DMS153 treated with DMSO at 0.1 percent for 48 hours (cell line): Measurements from ENCODE around the gene HOOK1.
A peak's percentile ranks its signal among the peaks of the same experiment; 100 is the strongest.
"Not testable (repeated sequence)": the region's sequence is repeated elsewhere in the genome, so short reads cannot be mapped to it uniquely, and the experiment has no call there.

Experiments
- DNase-seq: peaks from one replicate; lab custom pipeline; 2025; ENCODE audit not compliant: unreplicated experiment; lab: John Stamatoyannopoulos, UW

The HOOK1 gene

DNA sequence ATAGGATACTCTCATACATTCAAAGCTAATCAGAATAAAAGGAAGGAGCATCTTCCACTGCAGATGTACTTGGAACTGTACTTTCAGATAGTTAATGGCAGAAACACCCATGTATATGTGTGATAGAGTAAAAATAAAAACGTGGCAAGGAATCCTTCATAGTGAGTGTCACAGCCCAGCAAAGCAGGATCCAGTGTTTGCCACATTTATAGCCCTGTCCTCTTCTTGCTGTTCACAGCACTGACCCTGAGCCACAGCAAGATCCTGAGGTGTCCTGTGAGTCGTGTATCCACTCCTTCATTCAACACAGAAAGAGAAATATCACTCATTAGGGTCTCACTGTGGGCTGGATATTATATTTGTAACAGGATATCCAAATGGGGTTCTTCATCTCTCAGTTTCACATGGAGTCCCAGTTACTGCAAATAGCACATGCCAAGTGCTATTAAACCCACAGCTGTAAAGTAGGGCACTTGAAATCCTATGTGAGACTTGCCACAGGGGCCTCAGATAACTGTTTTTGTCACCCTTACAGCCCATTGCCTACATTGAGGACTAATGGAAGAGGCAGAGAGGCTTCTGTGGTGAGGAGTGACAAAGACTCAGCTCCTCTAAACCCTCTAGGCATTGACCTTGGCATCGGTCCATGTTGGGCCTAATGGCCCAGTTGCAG lies 70.5 kb downstream of the HOOK1 start:
- no peak for DNase-seq

DNA sequence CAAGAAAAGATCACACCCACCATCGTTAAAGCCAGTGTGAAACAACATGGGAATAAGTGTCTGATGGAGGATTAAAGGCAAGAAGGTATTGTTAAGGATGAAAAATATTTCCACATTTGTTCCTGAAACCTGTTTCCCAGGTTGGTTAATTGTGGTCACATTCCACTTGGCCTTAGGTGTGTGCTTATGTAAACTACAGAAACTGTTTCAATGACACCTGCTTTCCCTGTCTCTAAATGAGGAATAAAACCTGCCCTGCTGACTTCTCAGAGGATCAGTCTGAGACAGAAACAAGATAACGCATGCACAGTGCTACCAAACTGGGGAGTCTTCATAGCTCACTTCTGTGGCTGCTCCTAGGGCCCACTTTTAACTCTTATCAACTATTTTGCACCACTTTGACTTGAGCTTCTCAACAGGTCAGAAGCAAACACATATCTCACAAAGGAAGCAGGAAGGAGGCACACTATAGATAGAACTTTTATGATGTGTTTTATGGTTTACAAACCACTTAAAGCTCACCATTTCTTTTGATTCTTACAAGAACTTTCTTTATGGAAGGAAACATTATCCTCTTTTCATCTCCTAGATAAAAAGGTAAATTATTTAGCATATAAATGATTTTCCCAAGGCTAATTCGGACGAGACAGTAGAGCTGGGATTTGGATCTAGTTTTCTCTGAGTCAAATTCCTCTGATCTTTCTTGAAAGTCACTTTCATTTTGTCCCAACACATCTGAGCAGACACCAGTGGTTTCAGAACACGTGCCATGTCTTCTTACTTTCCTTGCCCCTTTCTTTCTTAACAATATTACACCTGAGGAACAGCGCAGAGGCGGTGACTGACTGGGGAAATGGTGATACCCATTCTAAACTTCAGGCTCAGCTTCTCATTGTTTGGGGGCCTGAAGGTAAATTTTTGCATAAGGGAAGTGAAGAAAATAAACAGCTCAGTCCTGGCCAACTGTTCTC lies 78.4 kb downstream of the HOOK1 start:
- DNase-seq, result peak; percentile 10

DNA sequence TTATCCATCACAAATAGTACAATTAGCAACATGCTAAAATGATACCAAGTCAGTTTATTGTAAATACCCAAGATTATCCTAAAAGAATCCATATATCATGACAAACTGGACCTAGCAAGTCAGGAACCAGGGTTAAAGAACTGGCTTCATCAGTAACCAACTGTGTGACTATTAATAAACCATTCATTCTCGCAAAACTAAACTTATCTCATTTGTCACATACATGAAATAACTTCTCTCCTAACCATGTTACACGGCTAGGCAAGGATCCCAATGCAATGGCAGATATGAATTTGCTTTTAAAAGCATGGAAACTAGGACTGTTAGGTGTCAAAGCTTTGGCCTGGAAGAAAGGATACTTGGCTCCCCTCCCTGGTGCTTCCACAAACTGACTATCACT lies 82.4 kb downstream of the HOOK1 start:
- DNase-seq, result no peak

DNA sequence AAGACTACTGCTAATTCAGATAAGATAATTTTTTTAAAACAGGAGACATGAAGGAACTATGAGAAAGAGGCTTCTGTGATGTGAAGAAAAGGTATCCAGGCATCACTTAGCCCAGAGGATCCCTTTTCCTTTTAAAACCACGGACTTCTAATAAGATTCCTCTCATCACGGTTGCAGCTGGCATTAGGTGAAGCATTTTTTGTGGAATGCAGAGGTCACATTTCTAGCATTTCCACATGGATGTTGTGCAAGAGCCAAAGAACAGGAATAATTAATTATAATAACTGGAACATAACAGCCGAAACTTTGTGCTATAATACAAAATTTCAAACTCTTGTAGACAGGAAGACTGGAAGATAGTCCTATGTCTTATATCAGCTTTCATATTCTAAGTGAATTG lies 84.2 kb downstream of the HOOK1 start:
- no peak for DNase-seq

DNA sequence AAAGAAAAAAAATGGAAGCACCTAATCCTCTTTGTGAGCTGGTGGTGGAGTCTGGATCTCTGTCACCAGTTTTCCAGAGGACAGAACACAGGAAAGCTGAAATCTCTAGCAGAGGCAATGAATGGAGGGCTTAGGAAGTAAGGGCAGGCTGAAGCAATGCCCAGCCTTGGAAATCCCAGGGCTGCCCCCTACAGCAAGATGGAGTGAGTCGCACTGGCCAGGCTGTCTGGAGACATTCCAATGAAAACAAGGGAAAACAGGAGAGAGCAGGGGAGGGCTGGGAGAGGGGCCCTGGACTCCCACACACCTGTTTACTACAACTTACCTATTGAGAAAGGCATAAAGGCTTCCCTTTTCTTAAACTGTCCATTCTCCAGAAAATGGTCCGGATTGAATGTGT lies 85.9 kb downstream of the HOOK1 start:
- DNase-seq, result no peak

DNA sequence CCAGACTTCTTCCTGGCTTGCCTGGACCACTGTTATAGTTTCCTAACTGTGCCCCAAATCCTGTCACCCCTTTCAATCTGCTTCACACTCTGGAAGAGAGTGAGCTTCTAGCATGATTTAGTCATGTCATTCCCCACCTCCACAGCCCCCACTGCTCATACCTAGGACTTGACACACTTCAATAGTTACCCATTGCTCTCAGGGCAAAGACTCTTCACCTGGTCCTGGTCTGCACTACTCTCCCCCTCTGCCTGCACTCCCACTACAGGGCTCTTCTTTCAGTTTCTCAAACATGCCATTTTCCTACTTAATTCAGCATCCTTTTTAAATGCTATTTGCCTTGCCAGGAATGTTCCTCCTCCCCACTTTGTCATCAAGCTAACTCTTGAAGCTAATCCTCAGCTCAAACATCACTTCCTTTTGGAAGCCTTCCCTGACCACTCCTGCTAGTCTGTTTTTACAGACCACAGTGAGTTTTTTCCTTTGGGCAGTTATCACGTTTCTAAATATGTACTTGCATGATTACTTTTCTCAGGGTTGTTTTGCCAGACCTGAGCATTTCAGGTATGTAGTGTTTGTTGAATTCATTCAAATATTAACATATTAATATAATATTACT lies 87.1 kb downstream of the HOOK1 start:
- no peak for DNase-seq

DNA sequence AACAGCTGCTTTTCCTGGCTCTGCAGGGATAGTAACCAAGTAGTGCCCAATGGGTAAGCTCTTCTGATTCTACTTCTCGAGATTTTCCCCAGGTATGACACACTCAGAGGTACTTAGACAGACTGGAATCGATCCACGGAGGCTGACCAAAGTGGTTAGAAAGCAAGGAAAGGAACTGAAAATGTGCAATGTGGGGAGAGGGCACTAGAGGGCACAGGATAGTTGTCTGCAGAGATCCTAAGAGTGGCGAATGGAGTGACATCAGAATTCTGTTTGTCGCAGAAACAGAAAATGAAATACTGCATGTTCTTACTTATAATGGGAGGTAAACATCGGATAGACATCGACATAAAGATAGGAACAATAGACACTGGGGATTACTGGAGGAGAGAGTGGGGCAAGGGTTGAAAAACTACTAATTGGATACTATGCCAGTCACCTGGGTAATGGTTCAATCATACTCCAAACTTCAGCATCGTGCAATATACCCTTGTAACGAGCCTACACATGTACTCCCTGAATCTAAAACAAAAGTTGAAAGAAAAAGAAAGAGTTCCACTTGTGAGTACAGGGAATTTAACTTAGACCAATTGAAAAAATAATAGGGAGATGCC lies 88.5 kb downstream of the HOOK1 start:
- DNase-seq, result peak; percentile 26

DNA sequence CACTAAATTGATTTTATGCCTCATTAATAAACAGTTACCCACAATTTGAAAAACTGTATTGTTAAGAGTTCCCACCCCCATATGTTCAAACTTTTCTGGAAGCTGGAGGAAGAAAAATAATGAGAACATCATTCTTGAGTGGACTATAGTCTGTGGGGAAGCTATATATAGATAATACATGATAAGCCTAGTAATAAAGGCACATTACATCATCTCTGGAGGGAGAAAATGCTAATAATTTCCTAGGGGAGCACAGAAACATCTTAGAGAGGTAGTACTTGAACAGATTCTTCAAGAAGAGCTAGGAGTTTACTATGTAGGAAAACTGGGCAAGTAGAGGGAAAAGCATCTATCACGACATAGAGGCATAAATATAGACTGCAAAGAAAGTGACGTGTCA lies 92.2 kb downstream of the HOOK1 start:
- DNase-seq, result no peak

DNA sequence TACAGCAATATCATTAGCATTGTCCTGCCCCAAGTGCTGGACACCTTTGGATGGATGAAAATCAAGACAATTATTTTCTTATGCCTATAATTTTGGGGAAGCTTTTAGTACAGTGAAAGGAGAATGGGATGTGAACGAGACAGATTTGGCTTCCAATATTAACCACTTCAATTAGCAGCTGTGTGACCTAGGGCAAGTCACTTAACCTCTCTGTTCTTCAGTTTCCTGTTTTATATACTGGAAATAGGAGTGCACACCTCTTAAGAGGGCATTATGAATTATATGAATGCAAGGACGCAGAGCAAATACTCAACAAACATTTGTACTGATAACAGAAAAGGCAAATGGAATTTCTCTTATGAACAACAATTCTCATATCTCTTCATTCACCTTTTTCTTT lies 93.3 kb downstream of the HOOK1 start:
- DNase-seq, result no peak

DNA sequence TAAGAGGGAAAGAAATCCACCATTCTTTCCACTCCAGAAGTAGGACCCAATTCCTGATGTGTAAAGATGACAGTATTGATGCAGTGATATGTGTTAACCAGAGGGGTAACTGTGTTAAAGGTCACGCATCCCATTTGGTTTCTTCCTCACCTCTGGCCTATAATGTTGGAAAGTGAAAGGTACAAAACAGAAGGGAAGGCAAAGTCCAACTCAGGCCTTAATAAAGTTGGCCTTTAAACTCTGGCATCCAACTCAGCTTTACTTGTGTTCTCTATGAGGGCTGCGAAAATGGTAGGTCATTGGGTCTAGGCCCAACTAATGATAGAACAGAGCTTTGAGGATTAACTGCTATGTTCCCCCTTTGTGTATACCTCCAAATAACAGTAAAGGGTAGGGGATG lies 93.9 kb downstream of the HOOK1 start:
- no peak for DNase-seq

DNA sequence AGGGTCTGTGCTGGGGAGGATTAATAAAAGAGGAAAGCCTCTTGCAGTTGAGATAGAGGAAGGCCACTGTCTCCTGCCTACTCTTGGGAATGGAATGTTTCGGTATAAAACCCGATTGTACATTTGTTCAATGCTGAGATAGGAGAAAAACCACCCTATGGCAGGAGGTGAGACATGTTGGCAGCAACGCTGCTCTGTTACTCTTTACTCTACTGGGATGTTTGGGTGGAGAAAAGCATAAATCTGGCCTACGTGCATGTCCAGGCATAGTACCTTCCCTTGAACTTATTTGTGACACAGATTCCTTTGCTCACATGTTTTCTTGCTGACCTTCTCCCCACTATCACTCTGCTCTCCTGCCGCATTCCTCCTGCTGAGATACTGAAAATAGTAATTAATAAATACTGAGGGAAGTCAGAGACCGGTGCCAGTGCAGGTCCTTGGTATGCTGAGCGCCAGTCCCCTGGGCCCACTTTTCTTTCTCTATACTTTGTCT lies 100.1 kb downstream of the HOOK1 start:
- not testable (repeated sequence) for DNase-seq

DNA sequence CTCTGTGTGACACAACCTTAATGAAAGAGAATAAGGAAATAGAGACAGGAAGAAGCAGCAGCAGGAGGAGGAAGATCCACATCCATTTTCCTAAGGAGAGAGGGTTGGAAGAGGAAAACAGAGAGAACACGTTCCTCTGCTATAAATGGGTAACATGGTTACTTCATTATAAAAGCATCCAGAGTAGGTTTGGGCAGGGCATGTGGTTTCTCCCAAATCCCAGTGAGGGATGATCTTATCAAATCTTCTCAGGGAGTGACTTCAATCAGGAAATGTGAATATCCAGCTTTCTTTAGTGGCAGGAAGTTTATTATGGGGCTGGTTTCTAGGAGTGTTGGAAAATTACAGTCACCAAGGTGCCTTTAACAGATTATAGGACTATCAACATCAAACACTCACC lies 100.8 kb downstream of the HOOK1 start:
- no peak for DNase-seq

DNA sequence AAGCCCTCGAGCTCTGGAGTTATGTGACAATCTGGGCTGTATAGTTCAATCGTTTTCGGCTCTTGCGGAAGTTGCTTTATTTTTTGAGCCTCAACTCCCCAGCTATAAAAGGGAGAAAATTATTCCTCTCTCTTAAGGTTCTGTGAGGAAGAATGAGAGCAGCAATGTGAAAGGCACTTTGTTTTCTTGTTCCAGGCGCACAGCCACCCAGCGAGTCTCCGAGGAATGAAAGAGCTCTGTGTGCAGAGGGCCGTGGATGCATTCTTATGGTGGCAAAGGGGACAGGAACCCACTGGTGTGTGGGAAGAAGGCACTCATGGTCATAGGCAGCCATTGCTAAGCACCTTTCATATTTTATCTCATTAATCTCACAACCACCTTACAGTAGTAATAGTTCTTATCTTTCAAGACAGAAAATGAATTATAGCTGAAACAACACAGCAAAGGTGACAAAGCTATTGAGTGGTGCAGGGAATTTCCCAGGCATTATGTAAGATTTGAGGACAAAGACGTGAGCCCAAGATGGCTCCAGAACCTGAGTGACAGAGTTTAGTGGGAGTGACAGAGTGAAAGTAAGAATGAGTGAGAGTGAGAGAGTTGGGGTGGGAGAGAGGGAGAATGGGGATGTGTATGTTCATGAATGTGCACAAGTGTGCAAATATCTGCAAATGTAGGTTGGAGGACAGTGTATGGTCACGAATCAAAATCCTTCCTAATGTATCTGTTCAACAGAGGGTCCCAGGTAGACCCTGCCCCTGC lies 102.5 kb downstream of the HOOK1 start:
- DNase-seq, result no peak

DNA sequence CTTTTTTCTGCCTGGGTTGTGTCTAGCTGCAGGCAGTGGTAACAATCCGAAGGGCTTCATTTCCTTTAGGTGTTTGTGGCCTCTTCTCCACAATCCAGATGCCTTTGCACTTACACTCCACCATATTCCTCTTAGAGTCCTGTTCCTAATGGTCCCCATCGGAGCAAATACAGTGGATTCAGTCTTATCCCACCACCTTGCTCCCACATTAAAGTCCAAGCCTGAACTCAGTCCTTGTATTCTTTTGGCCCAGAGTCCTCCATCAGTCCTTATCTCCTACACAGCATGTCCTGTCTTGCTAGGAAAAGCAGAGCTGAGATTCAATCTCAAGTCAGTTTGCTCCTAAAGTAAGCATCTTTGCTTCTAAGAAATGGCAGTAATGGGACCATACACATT lies 103.0 kb downstream of the HOOK1 start:
- DNase-seq, result no peak

DNA sequence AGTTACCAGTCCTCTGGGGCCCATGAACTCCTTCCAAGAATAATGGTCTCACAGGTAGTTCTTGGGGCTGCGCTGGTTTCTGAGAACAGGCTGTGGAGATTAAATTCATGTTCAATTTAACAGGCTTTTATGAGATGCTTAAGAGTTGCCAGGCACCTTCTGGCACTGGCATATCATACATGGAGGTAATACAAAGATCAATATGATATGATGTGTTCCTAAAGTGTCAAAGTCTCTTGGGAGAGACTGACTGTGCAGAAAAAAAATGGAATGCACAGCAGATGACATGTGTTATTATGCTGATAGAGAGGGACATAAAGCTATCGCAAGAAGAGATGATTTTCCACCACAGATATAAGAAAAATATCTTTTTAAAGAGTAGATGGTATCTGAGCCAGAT lies 105.0 kb downstream of the HOOK1 start:
- no peak for DNase-seq

DNA sequence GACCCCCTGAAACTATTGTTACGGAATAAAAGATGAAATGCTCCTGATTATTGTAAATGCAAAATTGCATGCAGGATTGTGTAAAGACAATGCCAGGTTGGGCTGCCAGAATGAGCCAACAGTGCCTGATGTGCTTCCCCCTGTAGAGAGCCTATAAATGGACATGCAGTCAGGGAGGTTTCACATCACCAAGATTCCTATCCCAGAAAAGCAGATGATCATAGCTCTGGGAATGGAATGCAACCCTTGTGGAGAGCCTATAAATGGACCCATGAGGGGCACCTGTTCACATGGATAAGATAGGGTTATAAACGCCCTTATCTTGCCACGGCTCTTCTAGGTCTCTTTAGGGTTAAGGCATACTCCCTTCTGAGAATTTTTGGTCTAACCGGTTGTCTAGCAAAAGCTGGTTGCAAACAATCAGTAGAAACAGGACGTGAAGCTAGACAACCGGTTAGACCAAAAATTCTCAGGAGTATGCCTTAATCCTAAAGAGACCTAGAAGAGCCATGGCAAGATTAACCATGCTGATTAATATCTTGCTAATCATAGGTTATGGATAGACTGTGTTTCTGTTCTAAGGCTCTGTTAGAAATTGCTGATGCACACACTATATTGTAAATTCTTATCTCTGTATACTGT lies 106.6 kb downstream of the HOOK1 start:
- DNase-seq, result not testable (repeated sequence)

DNA sequence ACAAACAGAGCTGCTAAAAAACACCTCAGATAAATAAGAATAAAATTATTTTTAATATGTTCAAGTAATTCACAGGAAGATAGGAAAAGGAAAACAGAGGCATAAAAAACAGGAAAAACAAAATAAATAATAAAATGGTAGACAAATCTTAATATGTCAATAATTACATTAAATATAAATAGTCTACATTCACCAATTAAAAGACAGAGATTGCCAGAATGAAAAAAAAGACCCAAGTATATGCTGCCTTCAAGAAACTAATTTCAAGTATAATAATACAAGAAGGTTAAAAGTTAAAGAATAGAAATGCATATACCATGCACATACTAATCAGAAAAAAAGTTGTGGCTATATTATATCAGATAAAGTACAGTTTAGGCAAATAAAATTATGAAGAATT lies 109.9 kb downstream of the HOOK1 start:
- DNase-seq, result no peak
